ENCODE measurements around the gene IGFBP7.
"Not testable (repeated sequence)": the region's sequence is repeated elsewhere in the genome, so short reads cannot be mapped to it uniquely, and the experiment has no call there.

DNA sequence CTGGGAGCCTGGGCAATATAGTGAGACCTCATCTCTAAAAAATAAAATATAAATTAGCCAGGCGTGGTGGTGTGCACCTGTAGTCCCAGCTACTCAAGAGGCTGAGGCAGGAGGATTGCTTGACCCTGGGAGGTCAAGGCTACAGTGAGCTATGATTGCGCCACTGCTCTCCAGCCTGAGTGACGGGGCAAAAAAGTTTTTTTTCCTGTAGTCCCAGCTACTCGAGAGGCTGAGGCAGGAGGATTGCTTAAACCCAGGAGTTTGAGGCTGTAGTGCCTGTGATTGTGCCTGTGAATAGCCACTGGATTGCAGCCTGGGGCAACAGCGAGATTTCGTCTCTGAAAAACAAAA lies 49.5 kb downstream of the IGFBP7 start:
- not testable (repeated sequence) for TF ChIP-seq YY1 (IDR thresholded peaks at IDR 0.05; ENCODE audit: insufficient read depth, insufficient read length); ZNF274 (IDR thresholded peaks at IDR 0.05; ENCODE audit: low read depth, low read length)
